ENCODE data around the gene SYMPK. TPM values are rescaled to one million over a fixed set of nuclear protein-coding genes. Genes with fewer than 3 reads are reported as not detected.

Gene SYMPK
- total RNA-seq (2022; extraction: Qiagen RNA extraction), result 57.1 to 81.7 TPM (median 76.6 TPM) in 5 replicates

GRCh38 chr19:45862564-45863334 lies at the start of gene SYMPK:
TSS of gene SYMPK (minus strand) at chr19:45863147. CDS start at chr19:45854495, 8,652 bp downstream.

GRCh38 chr19:45901912-45902650 lies 39.1 kb upstream of the SYMPK start, which contains the start of gene MYPOP:
TSS of gene MYPOP (minus strand) at chr19:45902613. CDS start at chr19:45901773, 840 bp downstream.

DNA sequence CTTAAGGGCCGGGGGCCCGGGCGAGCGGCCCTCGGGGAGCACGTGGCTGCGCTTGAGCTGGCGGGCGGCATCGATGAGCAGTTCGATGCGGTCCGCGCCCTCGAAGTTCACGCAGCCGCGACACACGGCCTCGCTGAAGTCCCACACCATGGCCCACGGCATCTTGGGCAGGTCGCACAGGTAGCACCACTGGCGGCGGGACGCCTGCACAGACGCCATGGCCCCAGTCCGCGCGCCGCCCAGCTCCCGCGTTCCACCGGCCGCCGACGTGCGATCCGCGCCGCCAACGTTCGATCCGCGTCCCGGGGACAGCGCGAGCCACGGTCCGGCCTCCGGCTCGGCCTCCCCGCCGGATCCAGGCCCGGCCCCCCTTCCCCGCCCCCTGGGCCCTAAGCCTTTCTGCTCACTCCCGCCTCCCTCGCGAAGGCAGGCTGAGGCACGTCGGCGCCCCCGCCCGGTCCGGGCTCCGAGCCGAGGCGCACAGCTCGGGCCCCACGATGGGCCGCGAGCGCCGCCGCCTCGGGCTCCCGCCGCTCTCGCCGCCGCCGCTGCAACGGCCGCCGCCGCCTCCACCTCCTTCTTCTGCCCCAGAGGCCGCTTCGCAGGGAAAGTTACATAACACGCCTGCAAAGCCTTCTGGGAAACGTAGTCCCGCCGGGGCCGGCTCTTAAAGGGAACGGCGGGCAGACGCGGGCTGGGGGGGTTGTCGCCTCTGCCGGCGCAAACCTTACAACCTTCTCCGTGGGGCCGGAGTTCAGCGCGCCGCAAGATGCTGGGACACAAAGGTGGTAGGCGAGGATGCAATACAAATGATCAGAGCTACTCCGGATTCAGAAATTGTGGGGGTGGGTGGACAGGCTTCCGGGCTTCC lies 22.8 kb upstream of the SYMPK start, which contains the start of gene IRF2BP1:
Gene IRF2BP1, minus strand, starts transcription at position 586 of the 871 bp plus-strand sequence. Its CDS starts 367 bp downstream, at position 219.

DNA sequence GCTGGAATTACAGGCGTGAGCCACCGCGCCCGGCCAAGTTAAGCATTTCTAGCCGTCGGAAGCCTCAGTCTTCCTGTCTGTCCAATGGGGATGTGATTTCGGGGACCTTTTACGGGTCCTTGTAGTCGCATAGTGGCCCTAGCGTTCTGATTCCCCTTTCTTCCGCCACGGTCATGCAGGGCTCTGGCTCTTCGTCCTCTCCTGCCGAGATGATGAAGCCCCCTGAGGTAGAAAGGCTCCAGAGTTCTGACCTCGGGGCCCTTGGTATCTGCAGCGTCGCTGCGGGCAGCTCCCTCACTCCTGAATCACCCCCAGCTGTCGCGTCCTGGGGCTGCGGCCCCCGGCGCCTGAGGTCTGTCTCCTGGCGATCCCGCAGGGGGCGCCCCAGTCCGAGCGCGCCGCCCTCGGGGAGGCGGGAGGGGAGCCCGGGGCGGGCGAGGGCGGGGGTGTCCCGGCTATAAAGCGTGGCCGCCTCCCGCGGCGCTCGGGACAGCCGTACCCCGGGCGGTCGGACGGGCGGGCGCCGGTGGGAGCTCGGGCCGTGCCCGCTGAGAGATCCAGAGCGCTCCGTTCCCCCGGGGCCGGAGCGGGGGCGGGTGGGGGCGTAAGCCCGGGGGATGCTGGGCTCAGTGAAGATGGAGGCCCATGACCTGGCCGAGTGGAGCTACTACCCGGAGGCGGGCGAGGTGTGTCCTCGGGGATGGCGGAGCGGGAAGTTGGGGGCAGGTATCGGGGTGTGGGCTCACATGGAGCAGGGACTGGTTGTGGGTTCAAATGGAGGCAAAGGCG lies 1.1 kb upstream of the SYMPK start, which contains the start of gene FOXA3:
Gene FOXA3, plus strand, starts transcription at position 487 of the 789 bp plus-strand sequence. Its CDS starts 131 bp downstream, at position 618.

DNA sequence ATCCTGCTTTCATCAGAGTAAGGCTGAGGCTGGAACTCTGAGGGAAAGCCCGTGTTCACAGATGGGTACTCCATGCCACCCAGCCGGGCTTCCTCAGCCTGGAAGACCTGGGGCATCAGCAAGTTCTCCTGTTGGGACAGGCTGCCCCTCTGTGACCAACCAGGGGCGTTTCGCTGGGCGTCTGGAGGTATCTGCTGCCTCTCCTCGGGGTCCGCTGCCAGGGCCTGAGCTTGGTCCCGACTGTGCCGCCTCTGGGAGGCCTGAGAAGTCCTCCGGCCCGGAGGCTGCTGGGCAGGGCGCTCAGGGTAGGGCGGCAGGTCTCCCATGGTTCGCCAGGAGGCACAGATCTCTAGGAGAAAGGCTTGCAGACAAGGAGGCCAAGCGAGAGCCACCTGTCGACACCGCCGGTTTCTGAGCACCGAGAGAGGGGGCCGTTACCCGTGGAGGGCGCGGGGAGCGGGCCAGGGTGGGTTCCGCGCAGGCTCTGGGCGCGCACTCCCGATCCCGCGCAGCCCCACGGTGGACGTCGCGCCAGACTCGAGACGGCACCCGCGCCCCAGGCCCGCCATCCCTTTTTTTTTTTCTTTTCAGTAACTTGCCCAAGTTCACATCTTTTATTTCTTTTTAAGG lies 48.0 kb downstream of the SYMPK start, which contains the start of gene RSPH6A:
Gene RSPH6A, minus strand, starts transcription at position 458 of the 630 bp plus-strand sequence. Its CDS starts 132 bp downstream, at position 326.

GRCh38 chr19:45792470-45793177 lies 70.3 kb downstream of the SYMPK start, which contains the start of gene DMWD:
TSS of gene DMWD (minus strand) at chr19:45792845. CDS start at chr19:45792756, 89 bp downstream.

DNA sequence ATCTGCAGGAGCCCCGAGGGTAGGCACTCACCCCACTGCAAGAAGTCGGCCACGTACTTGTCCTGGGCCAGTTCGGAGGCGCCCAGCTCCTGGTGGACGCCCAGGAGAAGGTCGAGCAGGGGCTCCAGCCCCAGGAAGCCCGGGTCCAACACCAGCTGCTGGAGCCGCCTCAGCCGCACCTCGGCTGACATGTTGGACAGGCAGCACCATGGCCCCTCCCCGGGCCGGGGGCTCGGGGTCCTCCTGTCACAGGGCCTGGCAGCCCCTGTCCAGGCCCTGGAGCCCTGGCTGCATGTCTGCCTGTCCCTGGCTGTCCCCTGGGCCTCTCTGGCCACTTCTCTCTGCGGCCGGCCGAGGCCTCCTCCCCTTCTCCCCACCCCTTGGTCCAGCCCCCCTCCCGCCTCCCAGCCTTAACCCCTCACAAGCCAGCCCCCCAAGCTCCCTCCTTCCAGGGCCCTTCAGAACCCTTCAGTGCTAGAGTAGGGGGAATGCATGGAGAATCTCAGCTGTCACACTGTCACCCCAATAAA lies 80.7 kb downstream of the SYMPK start, which contains the start of gene DMPK:
Gene DMPK, minus strand, starts transcription at position 329 of the 530 bp plus-strand sequence. Its CDS starts 138 bp downstream, at position 191.

GRCh38 chr19:45768984-45769782 lies 93.8 kb downstream of the SYMPK start, which contains the start of gene SIX5:
TSS of gene SIX5 (minus strand) at chr19:45769252. CDS start at chr19:45768844, 408 bp downstream.

Other genes starting within 250 kb of the SYMPK start
- gene EML2, start 223.8 kb downstream of the SYMPK start, total RNA-seq (2022; extraction: Qiagen RNA extraction), result 19.2 to 28.2 TPM (median 25.7 TPM) in 5 replicates
- gene GIPR, start 194.9 kb downstream of the SYMPK start, total RNA-seq (2022; extraction: Qiagen RNA extraction), result 1.7 to 4.0 TPM (median 3.3 TPM) in 5 replicates
- 781 to 943 TPM (median 789 TPM) in 5 replicates for gene SNRPD2, start 171.2 kb downstream of the SYMPK start, total RNA-seq (2022; extraction: Qiagen RNA extraction)
- 6.3 to 10.4 TPM (median 10.2 TPM) in 5 replicates for gene QPCTL, start 170.5 kb downstream of the SYMPK start, total RNA-seq (2022; extraction: Qiagen RNA extraction)
- gene FBXO46, start 132.3 kb downstream of the SYMPK start, total RNA-seq (2022; extraction: Qiagen RNA extraction), result 8.8 to 10.7 TPM (median 10.6 TPM) in 5 replicates
- gene MEIOSIN, start 129.7 kb downstream of the SYMPK start, total RNA-seq (2022; extraction: Qiagen RNA extraction), result 0.06 to 0.08 TPM (median 0.07 TPM) in 4 of 5 replicates, not detected in the other
- gene SIX5, start 93.9 kb downstream of the SYMPK start, total RNA-seq (2022; extraction: Qiagen RNA extraction), result 18.9 to 34.0 TPM (median 32.5 TPM) in 5 replicates
- 37.3 to 58.8 TPM (median 54.3 TPM) in 5 replicates for gene DMPK, start 80.7 kb downstream of the SYMPK start, total RNA-seq (2022; extraction: Qiagen RNA extraction)
- 22.5 to 40.0 TPM (median 39.5 TPM) in 5 replicates for gene DMWD, start 70.3 kb downstream of the SYMPK start, total RNA-seq (2022; extraction: Qiagen RNA extraction)
- gene RSPH6A, start 47.8 kb downstream of the SYMPK start, total RNA-seq (2022; extraction: Qiagen RNA extraction), result not detected in 5 replicates
- gene FOXA3, start 1.2 kb upstream of the SYMPK start, total RNA-seq (2022; extraction: Qiagen RNA extraction), result 0.74 to 1.1 TPM (median 0.83 TPM) in 5 replicates
- 23.0 to 37.6 TPM (median 37.2 TPM) in 5 replicates for gene IRF2BP1, start 23.0 kb upstream of the SYMPK start, total RNA-seq (2022; extraction: Qiagen RNA extraction)
- gene MYPOP, start 39.5 kb upstream of the SYMPK start, total RNA-seq (2022; extraction: Qiagen RNA extraction), result 6.0 to 10.7 TPM (median 9.9 TPM) in 5 replicates
- not detected in 5 replicates for gene NANOS2, start 51.6 kb upstream of the SYMPK start, total RNA-seq (2022; extraction: Qiagen RNA extraction)
- 0.12 to 0.19 TPM (median 0.13 TPM) in 5 replicates for gene NOVA2, start 110.7 kb upstream of the SYMPK start, total RNA-seq (2022; extraction: Qiagen RNA extraction)
- gene CCDC61, start 132.3 kb upstream of the SYMPK start, total RNA-seq (2022; extraction: Qiagen RNA extraction), result 4.7 to 6.5 TPM (median 5.4 TPM) in 5 replicates
- not detected in 5 replicates for gene PGLYRP1, start 159.9 kb upstream of the SYMPK start, total RNA-seq (2022; extraction: Qiagen RNA extraction)
- 0.33 to 1.0 TPM (median 0.54 TPM) in 5 replicates for gene IGFL4, start 177.9 kb upstream of the SYMPK start, total RNA-seq (2022; extraction: Qiagen RNA extraction)

Measured in A549 treated with CORT108297 at 1 μM for 4 hours (cell line).